Measurements from ENCODE around the gene NR1H3. TPM values are rescaled to one million over a fixed set of nuclear protein-coding genes. Genes with fewer than 3 reads are reported as not detected.

NR1H3 gene
- total RNA-seq, 1 experiment from 2014 or later: 7.7 TPM

- DNase-seq (ENCODE audit: low read depth): no peak
Observed at GRCh38 chr11:47244448-47245350, 13.1 kb upstream of the NR1H3 start.

- no peak for DNase-seq (ENCODE audit: low read depth)
Observed at GRCh38 chr11:47245611-47246357, 12.0 kb upstream of the NR1H3 start.

- no peak for DNase-seq (ENCODE audit: low read depth)
Observed at GRCh38 chr11:47247502-47247901, 10.3 kb upstream of the NR1H3 start.

- DNase-seq (ENCODE audit: low read depth): peak; percentile 55
Observed at GRCh38 chr11:47248304-47248663, 9.5 kb upstream of the NR1H3 start.

GRCh38 chr11:47248664-47249377 lies 9.0 kb upstream of the NR1H3 start, which contains the start of gene ACP2:
Gene ACP2 (minus strand): TSS chr11:47248814. CDS start chr11:47248789, 25 bp downstream.
- DNase-seq (ENCODE audit: low read depth): peak; percentile 84

GRCh38 chr11:47249378-47249715 lies 8.4 kb upstream of the NR1H3 start:
- no peak for DNase-seq (ENCODE audit: low read depth)

- DNase-seq (ENCODE audit: low read depth): no peak
Observed at GRCh38 chr11:47251751-47252150, 6.0 kb upstream of the NR1H3 start.

- DNase-seq (ENCODE audit: low read depth): no peak
Observed at GRCh38 chr11:47253660-47254059, 4.1 kb upstream of the NR1H3 start.

GRCh38 chr11:47254386-47254785 lies 3.4 kb upstream of the NR1H3 start:
- no peak for DNase-seq (ENCODE audit: low read depth)

GRCh38 chr11:47256374-47256773 lies 1.4 kb upstream of the NR1H3 start:
- no peak for DNase-seq (ENCODE audit: low read depth)

GRCh38 chr11:47257177-47257516 lies 649 bp upstream of the NR1H3 start:
- DNase-seq (ENCODE audit: low read depth): no peak

- DNase-seq (ENCODE audit: low read depth): no peak
Observed at GRCh38 chr11:47258317-47258902, 614 bp downstream of the NR1H3 start.

- peak; percentile 26 for DNase-seq (ENCODE audit: low read depth)
Observed at GRCh38 chr11:47259232-47259977, 1.6 kb downstream of the NR1H3 start.

- no peak for DNase-seq (ENCODE audit: low read depth)
Observed at GRCh38 chr11:47260366-47260765, 2.6 kb downstream of the NR1H3 start.

GRCh38 chr11:47261291-47261800 lies 3.5 kb downstream of the NR1H3 start:
- no peak for DNase-seq (ENCODE audit: low read depth)

- DNase-seq (ENCODE audit: low read depth): no peak
Observed at GRCh38 chr11:47264119-47264518, 6.3 kb downstream of the NR1H3 start.

- DNase-seq (ENCODE audit: low read depth): peak; percentile 65
Observed at GRCh38 chr11:47264521-47264920, 6.7 kb downstream of the NR1H3 start.

GRCh38 chr11:47267876-47268275 lies 10.1 kb downstream of the NR1H3 start:
- DNase-seq (ENCODE audit: low read depth): no peak

- DNase-seq (ENCODE audit: low read depth): no peak
Observed at GRCh38 chr11:47268448-47269001, 10.7 kb downstream of the NR1H3 start.

- peak; percentile 95 for DNase-seq (ENCODE audit: low read depth)
Observed at GRCh38 chr11:47269002-47269828, 11.4 kb downstream of the NR1H3 start.

Measured in M059J (cell line).